Measurements from ENCODE around the gene NEU1. TPM values are rescaled to one million over a fixed set of nuclear protein-coding genes. Genes with fewer than 3 reads are reported as not detected.

The NEU1 gene
- polyA plus RNA-seq (40.9 and 47.0 TPM in 2 replicates), polyA minus RNA-seq (25.8 and 26.6 TPM in 2 replicates)

DNA sequence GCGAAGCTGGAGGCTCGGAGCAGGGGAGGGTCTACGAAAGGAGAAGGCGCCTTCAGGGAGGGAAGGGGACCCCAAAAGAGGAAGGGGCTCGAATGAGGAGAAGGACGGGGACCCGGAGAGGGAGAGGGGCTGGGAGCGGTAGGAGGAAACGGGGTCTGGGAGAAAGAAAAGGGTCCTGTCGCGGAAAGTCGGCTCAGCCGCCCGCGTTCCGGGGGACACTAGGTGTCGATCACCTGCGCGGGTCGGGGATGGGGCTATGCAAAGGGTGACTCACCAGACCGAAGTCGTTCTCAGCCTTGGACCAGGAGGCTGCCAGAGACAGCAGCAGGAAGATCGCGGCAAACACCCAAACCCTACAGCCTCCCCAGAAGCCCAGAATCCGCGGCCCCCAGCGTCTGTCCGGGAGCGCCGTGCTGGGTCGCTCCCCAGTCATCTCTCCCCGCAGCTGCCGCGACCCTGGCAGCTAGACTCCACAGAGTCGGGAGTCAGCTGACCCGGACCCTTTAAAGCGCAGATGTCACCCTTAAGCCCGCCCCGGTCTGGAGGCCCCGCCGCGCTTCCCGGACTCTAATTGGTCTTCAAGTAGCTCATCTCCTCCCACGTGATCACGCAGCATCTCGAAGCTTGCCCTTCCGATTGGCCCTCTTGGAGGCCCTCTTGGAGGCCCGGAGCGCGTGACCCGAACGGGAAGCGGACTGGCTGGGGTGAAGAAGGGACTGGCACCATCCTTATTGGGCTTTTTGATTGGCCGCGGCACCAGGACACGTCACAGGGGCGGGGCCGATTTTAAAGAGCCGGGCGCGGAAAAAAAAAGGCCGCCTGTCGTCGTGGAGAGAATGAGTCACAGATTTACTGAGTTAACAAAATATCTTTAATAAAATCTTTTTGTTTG is at the start of gene NEU1:
Gene NEU1 (minus strand): TSS at position 478 of the 892 bp plus-strand sequence. CDS start 45 bp downstream, at position 433.
- Histone ChIP-seq H3K4me3 (ENCODE audit: low read length) (peak within 1 kb of the TSS; percentile 90), H3K4me2 (ENCODE audit: low read length) (peak within 1 kb of the TSS; percentile 68), H3K9me3 (ENCODE audit: low read length) (no peaks in the 10 kb centered on the region), H3K9me2 (ENCODE audit: insufficient read depth, low read length) (no peaks in the 10 kb centered on the region), H4K20me1 (ENCODE audit: insufficient read depth) (no peaks in the 10 kb centered on the region), H3K27ac (ENCODE audit: low read length) (peak within 1 kb of the TSS; percentile 84), H3F3A (ENCODE audit: insufficient read depth, low read length, poor library complexity, severe bottlenecking) (no peaks in the 10 kb centered on the region), H3K9ac (ENCODE audit: low read length) (peak within 1 kb of the TSS; percentile 92), H3K79me2 (replicated peaks; ENCODE audit: insufficient read depth, low read length) (peaks cover 8% of the 10 kb centered on the region), H3K27me3 (ENCODE audit: insufficient read depth, low read depth, low read length) (no peaks in the 10 kb centered on the region), H2AFZ (ENCODE audit: low read depth, low read length) (peak within 1 kb of the TSS; percentile 45), H3K36me3 (ENCODE audit: insufficient read depth, low read length) (no peaks in the 10 kb centered on the region)
- TF ChIP-seq RAD21 (conservative IDR thresholded peaks at IDR 0.05) (peak; percentile 52), POLR2AphosphoS5 (IDR thresholded peaks at IDR 0.05) (peak; percentile 98), TAF1 (IDR thresholded peaks at IDR 0.05; ENCODE audit: low read depth) (peak; percentile 98), EP300 (conservative IDR thresholded peaks at IDR 0.05; ENCODE audit: poor library complexity, severe bottlenecking) (peak; percentile 46), SMC3 (conservative IDR thresholded peaks at IDR 0.05; ENCODE audit: poor library complexity) (peak; percentile 58), MXI1 (conservative IDR thresholded peaks at IDR 0.05; ENCODE audit: poor library complexity, severe bottlenecking) (peak; percentile 97), EZH2 (IDR thresholded peaks at IDR 0.05; ENCODE audit: borderline replicate concordance, insufficient read depth, low read length, poor library complexity, severe bottlenecking) (no peak)
- TF ChIP-seq, protein P1, sequence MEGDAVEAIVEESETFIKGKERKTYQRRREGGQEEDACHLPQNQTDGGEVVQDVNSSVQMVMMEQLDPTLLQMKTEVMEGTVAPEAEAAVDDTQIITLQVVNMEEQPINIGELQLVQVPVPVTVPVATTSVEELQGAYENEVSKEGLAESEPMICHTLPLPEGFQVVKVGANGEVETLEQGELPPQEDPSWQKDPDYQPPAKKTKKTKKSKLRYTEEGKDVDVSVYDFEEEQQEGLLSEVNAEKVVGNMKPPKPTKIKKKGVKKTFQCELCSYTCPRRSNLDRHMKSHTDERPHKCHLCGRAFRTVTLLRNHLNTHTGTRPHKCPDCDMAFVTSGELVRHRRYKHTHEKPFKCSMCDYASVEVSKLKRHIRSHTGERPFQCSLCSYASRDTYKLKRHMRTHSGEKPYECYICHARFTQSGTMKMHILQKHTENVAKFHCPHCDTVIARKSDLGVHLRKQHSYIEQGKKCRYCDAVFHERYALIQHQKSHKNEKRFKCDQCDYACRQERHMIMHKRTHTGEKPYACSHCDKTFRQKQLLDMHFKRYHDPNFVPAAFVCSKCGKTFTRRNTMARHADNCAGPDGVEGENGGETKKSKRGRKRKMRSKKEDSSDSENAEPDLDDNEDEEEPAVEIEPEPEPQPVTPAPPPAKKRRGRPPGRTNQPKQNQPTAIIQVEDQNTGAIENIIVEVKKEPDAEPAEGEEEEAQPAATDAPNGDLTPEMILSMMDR (IDR thresholded peaks at IDR 0.05; ENCODE audit: poor library complexity, severe bottlenecking), result no peak
- TF ChIP-seq, protein P2, sequence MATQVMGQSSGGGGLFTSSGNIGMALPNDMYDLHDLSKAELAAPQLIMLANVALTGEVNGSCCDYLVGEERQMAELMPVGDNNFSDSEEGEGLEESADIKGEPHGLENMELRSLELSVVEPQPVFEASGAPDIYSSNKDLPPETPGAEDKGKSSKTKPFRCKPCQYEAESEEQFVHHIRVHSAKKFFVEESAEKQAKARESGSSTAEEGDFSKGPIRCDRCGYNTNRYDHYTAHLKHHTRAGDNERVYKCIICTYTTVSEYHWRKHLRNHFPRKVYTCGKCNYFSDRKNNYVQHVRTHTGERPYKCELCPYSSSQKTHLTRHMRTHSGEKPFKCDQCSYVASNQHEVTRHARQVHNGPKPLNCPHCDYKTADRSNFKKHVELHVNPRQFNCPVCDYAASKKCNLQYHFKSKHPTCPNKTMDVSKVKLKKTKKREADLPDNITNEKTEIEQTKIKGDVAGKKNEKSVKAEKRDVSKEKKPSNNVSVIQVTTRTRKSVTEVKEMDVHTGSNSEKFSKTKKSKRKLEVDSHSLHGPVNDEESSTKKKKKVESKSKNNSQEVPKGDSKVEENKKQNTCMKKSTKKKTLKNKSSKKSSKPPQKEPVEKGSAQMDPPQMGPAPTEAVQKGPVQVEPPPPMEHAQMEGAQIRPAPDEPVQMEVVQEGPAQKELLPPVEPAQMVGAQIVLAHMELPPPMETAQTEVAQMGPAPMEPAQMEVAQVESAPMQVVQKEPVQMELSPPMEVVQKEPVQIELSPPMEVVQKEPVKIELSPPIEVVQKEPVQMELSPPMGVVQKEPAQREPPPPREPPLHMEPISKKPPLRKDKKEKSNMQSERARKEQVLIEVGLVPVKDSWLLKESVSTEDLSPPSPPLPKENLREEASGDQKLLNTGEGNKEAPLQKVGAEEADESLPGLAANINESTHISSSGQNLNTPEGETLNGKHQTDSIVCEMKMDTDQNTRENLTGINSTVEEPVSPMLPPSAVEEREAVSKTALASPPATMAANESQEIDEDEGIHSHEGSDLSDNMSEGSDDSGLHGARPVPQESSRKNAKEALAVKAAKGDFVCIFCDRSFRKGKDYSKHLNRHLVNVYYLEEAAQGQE (IDR thresholded peaks at IDR 0.05; ENCODE audit: borderline replicate concordance), result peak; percentile 97

DNA sequence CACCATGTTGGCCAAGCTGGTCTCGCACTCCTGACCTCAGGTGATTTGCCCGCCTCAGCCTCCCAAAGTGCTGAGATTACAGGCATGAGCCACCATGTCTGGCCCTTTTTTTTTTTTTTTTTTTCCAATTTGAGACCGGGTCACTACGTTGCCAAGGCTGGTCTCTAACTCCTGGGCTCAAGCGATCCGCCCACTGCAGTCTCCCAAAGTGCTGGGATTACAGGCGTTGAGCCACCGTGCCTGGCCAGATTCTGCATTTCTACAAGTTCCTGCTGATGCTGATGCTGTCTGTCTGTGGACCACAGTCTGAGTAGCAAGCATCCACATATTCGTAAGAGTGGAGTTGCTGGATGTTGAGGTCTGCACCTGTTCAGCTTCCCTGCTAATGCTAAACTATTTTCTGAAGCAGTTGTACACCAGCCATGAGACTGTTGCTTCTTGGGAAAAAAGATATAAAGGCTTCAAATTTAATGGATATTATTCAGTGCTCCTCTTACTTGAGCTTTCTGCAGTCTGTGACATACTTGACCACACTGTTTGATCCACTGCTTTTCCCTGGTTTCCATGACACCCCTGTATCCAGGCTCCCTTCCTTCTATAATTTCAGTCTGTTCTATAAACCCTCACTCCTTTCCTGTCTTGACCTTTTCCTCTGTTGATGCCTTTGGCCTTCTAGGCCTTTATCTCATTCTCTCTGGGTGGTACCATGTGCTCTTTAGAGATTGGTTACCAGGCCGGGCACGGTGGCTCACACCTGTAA is 49.4 kb upstream of the NEU1 start:
- Histone ChIP-seq H3K79me2 (replicated peaks; ENCODE audit: insufficient read depth, low read length) (no peaks in the 10 kb centered on the region), H3K36me3 (ENCODE audit: insufficient read depth, low read length) (no peaks in the 10 kb centered on the region), H3K27ac (ENCODE audit: low read length) (no peak overlapping the region), H2AFZ (ENCODE audit: low read depth, low read length) (no peak overlapping the region), H3K9me2 (ENCODE audit: insufficient read depth, low read length) (no peaks in the 10 kb centered on the region), H4K20me1 (ENCODE audit: insufficient read depth) (no peaks in the 10 kb centered on the region), H3K27me3 (ENCODE audit: insufficient read depth, low read depth, low read length) (no peaks in the 10 kb centered on the region), H3K4me2 (ENCODE audit: low read length) (no peak overlapping the region), H3K4me3 (ENCODE audit: low read length) (no peak overlapping the region), H3F3A (ENCODE audit: insufficient read depth, low read length, poor library complexity, severe bottlenecking) (no peaks in the 10 kb centered on the region), H3K9ac (ENCODE audit: low read length) (no peak overlapping the region), H3K9me3 (ENCODE audit: low read length) (no peaks in the 10 kb centered on the region)
- no peak for TF ChIP-seq SMC3 (conservative IDR thresholded peaks at IDR 0.05; ENCODE audit: poor library complexity)
- no peak for TF ChIP-seq EP300 (conservative IDR thresholded peaks at IDR 0.05; ENCODE audit: poor library complexity, severe bottlenecking)
- TF ChIP-seq, protein P1 (IDR thresholded peaks at IDR 0.05; ENCODE audit: poor library complexity, severe bottlenecking), result no peak
- TF ChIP-seq EZH2 (IDR thresholded peaks at IDR 0.05; ENCODE audit: borderline replicate concordance, insufficient read depth, low read length, poor library complexity, severe bottlenecking), result no peak
- TF ChIP-seq MXI1 (conservative IDR thresholded peaks at IDR 0.05; ENCODE audit: poor library complexity, severe bottlenecking), result no peak
- TF ChIP-seq, protein P2 (IDR thresholded peaks at IDR 0.05; ENCODE audit: borderline replicate concordance), result no peak
- no peak for TF ChIP-seq POLR2AphosphoS5 (IDR thresholded peaks at IDR 0.05)
- no peak for TF ChIP-seq RAD21 (conservative IDR thresholded peaks at IDR 0.05)
- TF ChIP-seq TAF1 (IDR thresholded peaks at IDR 0.05; ENCODE audit: low read depth), result no peak

All from neural cell (in vitro differentiated cells).